Neural cell (in vitro differentiated cells): ENCODE data around the gene SLC12A8.

Experiments
- CTCF ChIP-seq: fragments of 450-650 bp; IDR thresholded peaks from 2 replicates; pipeline ENCODE4 v1.5.1; 2014; ENCODE audit warnings: antibody characterized with exemption, mild to moderate bottlenecking, moderate library complexity; ENCODE audit not compliant: poor library complexity, severe bottlenecking
- EP300 ChIP-seq: fragments of 450-650 bp; conservative IDR thresholded peaks from 2 replicates; pipeline ENCODE4 v1.6.1; 2014; ENCODE audit warnings: antibody characterized with exemption, mild to moderate bottlenecking, moderate library complexity; ENCODE audit not compliant: poor library complexity, severe bottlenecking
- EZH2 ChIP-seq: fragments of 200-600, 300-800 bp; shearing (Covaris generic), sonication (generic); IDR thresholded peaks from 2 replicates; pipeline ENCODE4 v1.6.1; 2014; ENCODE audit warnings: antibody characterized with exemption, low read length, borderline replicate concordance, mild to moderate bottlenecking; ENCODE audit not compliant: insufficient read depth, poor library complexity, severe bottlenecking
- POLR2AphosphoS5 ChIP-seq: IDR thresholded peaks from 2 replicates; pipeline ENCODE4 v1.6.1; 2012
- RAD21 ChIP-seq: fragments of 450-650 bp; conservative IDR thresholded peaks from 2 replicates; pipeline ENCODE4 v1.6.1; 2014; ENCODE audit warnings: antibody characterized with exemption, mild to moderate bottlenecking, moderate library complexity
- REST ChIP-seq: IDR thresholded peaks from 2 replicates; pipeline ENCODE4 v1.6.1; 2012; ENCODE audit warnings: borderline replicate concordance
- TAF1 ChIP-seq: IDR thresholded peaks from 2 replicates; pipeline ENCODE4 v1.6.1; 2012; ENCODE audit warnings: low read depth

- TF ChIP-seq EZH2: no peak
- no peak for TF ChIP-seq CTCF
- no peak for TF ChIP-seq RAD21
- TF ChIP-seq POLR2AphosphoS5: no peak
- TF ChIP-seq EP300: no peak
- TF ChIP-seq TAF1: no peak
- TF ChIP-seq REST: no peak
Observed at GRCh38 chr3:125061170-125061569, 151.4 kb downstream of the SLC12A8 start.
